Nephron (organoid): Measurements from ENCODE around the gene SPATA46.

Experiments
- H3K27ac Mint-ChIP-seq, 3 experiments: 2 replicates each; pipeline ENCODE4 v1.8.0; 2020; ENCODE audit warnings: mixed read lengths in 3 of 3, mild to moderate bottlenecking in 2 of 3, moderate library complexity in 1 of 3
- H3K27me3 Mint-ChIP-seq: 2 replicates; pipeline ENCODE4 v1.8.0; 2021; ENCODE audit warnings: low read depth, mild to moderate bottlenecking, moderate library complexity, mixed read lengths
- H3K36me3 Mint-ChIP-seq: 2 replicates; pipeline ENCODE4 v1.8.0; 2020; ENCODE audit warnings: low read depth, mixed read lengths
- H3K4me1 Mint-ChIP-seq: 2 replicates; pipeline ENCODE4 v1.8.0; 2020; ENCODE audit warnings: mixed read lengths
- H3K4me3 Mint-ChIP-seq, 3 experiments: 2 replicates each; pipeline ENCODE4 v1.8.0; 2020; ENCODE audit warnings: mild to moderate bottlenecking in 3 of 3, mixed read lengths in 3 of 3, moderate library complexity in 2 of 3
- H3K9me3 Mint-ChIP-seq: 2 replicates; pipeline ENCODE4 v1.8.0; 2020; ENCODE audit warnings: mixed read lengths
- CTCF ChIP-seq, 3 experiments: fragments of 200-600 bp; sonication (generic); IDR thresholded peaks; one replicate each; pipeline ENCODE4 v1.5.0; 2021; ENCODE audit warnings: antibody characterized with exemption in 3 of 3; ENCODE audit not compliant: unreplicated experiment in 3 of 3

The SPATA46 gene

DNA sequence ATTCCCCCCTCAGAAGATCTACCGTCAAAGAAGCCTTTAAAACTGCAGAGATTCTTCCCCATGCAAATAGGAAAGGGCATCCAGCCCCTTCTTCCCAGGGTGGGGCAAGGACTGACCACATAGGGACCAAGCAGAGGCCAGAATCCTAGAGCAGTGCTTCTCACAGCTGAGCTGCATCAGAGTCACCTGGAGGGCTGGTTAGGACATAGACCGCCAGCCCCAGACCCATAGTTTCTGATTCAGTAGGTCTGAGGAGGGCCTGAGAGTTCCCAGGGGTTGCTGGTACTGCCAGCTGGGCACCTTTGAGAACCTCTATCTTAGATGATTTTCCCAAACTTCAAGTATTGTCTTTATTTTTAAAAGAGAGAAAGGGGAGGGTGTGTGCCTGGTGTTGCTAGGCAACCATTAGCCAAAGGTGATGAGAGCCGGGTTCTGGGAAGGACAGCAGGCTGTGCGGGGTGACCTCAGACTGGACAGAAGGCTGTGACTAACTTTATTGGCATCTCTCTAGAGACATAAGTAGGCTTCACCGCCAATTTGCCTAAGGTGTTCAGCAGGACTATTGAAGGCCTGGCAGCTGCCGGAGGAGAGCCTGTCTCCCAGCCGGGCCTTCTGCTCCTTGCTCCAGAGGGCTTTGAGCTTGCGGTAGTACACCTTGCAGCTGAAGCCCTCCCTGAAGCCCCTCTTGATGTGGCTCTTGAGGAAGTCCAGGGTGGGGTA, 3.0 kb downstream of the SPATA46 start:
- no peak for TF ChIP-seq CTCF (IDR thresholded peaks at IDR 0.05; ENCODE audit: unreplicated experiment in 3 of 3)
- H3K9me3 Mint-ChIP-seq = no peaks in the 10 kb centered on the region
- H3K36me3 Mint-ChIP-seq = peaks cover 6% of the 10 kb centered on the region

DNA sequence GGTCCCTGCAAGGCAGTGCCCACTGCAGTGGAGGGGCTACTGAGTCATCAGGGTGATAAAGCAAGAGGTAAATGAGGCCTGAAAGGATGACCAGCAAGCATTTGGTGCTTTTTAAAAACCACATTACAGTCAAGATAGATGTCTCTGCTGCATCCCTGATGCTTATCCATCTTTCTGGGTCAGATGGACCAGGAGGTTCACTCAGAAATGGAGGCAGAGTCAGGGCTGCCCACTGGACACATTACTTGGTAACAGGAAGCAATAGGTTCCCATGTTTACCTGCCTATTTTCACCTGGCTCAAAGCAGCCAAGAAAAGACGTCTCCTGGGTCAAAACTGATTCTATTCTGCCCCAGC, 3.6 kb downstream of the SPATA46 start:
- no peak overlapping the region for H3K4me3 Mint-ChIP-seq
- H3K4me1 Mint-ChIP-seq = no peaks in the 10 kb centered on the region
- no peak for TF ChIP-seq CTCF (IDR thresholded peaks at IDR 0.05; ENCODE audit: unreplicated experiment in 3 of 3)
- H3K9me3 Mint-ChIP-seq = no peaks in the 10 kb centered on the region
- H3K27me3 Mint-ChIP-seq = no peaks in the 10 kb centered on the region
- H3K36me3 Mint-ChIP-seq = peaks cover 6% of the 10 kb centered on the region
- H3K27ac Mint-ChIP-seq = no peak overlapping the region

More for the DNA sequence above, 3.0 kb downstream of the SPATA46 start:
- Mint-ChIP-seq H3K27ac (no peak overlapping the region), H3K4me3 (no peak overlapping the region), H3K27me3 (no peaks in the 10 kb centered on the region), H3K4me1 (no peaks in the 10 kb centered on the region)

- H3K27me3 Mint-ChIP-seq = no peaks in the 10 kb centered on the region
- TF ChIP-seq CTCF (IDR thresholded peaks at IDR 0.05; ENCODE audit: unreplicated experiment in 3 of 3) = no peak
- H3K4me3 Mint-ChIP-seq = no peak overlapping the region
- no peaks in the 10 kb centered on the region for H3K4me1 Mint-ChIP-seq
- H3K9me3 Mint-ChIP-seq = no peaks in the 10 kb centered on the region
- no peak overlapping the region for H3K27ac Mint-ChIP-seq
- H3K36me3 Mint-ChIP-seq = peaks cover 6% of the 10 kb centered on the region
Measured at GRCh38 chr1:162372159-162373071, 4.2 kb downstream of the SPATA46 start.

DNA sequence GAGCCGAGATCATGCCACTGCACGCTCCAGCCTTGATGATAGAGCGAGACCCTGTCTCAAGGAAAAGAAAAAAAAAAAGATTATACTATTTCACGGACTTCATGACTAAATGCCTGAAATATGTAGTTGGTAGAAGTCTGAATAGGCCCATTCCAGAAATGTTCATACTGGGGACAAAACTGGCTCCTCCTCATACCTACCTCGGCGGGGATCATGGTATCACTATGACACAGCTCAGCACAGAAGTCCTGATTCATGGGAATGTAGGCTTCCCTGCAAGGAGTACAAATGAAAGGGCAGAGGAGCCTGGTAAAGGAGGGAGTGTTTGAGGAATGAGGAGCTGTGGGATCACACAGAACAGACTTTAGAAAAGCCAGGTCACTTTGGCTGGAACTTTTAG, 5.0 kb downstream of the SPATA46 start:
- Mint-ChIP-seq H3K36me3 (peaks cover 6% of the 10 kb centered on the region), H3K4me3 (no peak overlapping the region), H3K27me3 (no peaks in the 10 kb centered on the region), H3K4me1 (no peaks in the 10 kb centered on the region), H3K27ac (peak overlapping the region in 1 of 3 experiments; percentile 25), H3K9me3 (no peaks in the 10 kb centered on the region)
- TF ChIP-seq CTCF (IDR thresholded peaks at IDR 0.05; ENCODE audit: unreplicated experiment in 3 of 3) = no peak

GRCh38 chr1:162370721-162371120, 5.9 kb downstream of the SPATA46 start:
- H3K4me3 Mint-ChIP-seq = no peak overlapping the region
- H3K9me3 Mint-ChIP-seq = no peaks in the 10 kb centered on the region
- peaks cover 6% of the 10 kb centered on the region for H3K36me3 Mint-ChIP-seq
- no peak for TF ChIP-seq CTCF (IDR thresholded peaks at IDR 0.05; ENCODE audit: unreplicated experiment in 3 of 3)
- H3K27me3 Mint-ChIP-seq = no peaks in the 10 kb centered on the region
- no peak overlapping the region for H3K27ac Mint-ChIP-seq
- H3K4me1 Mint-ChIP-seq = no peaks in the 10 kb centered on the region
